Fibroblast of pulmonary artery (primary cell): ENCODE data around the gene LCOR.
A peak's percentile ranks its signal among the peaks of the same experiment; 100 is the strongest.

Source experiments
- DNase-seq: peaks from one replicate; pipeline ENCODE4 v3.0.0-alpha.2; 2010; ENCODE audit warnings: low read depth
- H3K4me3 ChIP-seq: replicated peaks from 2 replicates; pipeline ENCODE4 v1.5.1; 2011; ENCODE audit warnings: low read depth, mild to moderate bottlenecking, control low read depth, low read length, moderate library complexity
- TF ChIP-seq, protein P1 (sequence below): IDR thresholded peaks from 2 replicates; pipeline ENCODE4 v1.5.1; 2011; ENCODE audit warnings: mild to moderate bottlenecking, control low read depth, low read length, inconsistent platforms; ENCODE audit errors: missing control alignments

Gene LCOR

DNA sequence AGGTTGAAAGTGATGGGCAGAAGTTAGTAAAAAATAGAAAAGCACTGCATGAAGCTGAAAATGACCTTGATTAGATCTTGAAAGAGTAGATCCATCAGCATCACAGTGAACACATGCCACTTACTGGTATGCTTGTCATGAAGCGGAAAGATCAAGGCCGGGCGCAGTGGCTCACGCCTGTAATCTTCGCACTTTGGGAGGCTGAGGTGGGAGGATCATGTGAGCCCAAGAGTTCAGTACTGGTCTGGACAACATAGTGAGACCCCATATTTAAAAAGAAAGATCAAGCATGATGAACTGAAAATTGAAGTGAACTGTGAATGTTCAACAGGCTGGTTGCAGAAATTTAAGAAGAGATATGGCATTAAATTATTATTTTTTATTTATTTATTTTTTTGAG, 18.0 kb downstream of the LCOR start:
- no peak for DNase-seq
- H3K4me3 ChIP-seq, result no peak overlapping the region
- TF ChIP-seq, protein P1, sequence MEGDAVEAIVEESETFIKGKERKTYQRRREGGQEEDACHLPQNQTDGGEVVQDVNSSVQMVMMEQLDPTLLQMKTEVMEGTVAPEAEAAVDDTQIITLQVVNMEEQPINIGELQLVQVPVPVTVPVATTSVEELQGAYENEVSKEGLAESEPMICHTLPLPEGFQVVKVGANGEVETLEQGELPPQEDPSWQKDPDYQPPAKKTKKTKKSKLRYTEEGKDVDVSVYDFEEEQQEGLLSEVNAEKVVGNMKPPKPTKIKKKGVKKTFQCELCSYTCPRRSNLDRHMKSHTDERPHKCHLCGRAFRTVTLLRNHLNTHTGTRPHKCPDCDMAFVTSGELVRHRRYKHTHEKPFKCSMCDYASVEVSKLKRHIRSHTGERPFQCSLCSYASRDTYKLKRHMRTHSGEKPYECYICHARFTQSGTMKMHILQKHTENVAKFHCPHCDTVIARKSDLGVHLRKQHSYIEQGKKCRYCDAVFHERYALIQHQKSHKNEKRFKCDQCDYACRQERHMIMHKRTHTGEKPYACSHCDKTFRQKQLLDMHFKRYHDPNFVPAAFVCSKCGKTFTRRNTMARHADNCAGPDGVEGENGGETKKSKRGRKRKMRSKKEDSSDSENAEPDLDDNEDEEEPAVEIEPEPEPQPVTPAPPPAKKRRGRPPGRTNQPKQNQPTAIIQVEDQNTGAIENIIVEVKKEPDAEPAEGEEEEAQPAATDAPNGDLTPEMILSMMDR, result no peak

DNA sequence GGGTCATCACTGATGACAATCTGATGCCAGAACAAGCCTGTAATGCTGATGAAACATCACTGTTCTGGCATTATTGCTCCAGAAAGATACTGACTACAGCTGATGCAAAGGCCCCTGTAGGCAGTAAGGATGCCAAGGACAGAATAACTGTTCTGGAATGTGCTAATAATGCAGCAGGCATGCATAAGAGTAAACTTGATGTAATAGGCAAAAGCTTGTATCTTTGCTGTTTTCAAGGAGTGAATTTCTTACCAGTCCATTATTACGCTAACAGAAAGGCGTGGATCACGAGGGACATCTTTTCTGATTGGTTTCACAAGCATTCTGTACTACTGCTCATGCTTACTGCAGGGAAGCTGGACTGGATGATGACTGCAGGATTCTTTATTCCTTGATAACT, 18.7 kb downstream of the LCOR start:
- TF ChIP-seq, protein P1, result no peak
- peak; percentile 95 for DNase-seq
- no peak overlapping the region for H3K4me3 ChIP-seq

DNA sequence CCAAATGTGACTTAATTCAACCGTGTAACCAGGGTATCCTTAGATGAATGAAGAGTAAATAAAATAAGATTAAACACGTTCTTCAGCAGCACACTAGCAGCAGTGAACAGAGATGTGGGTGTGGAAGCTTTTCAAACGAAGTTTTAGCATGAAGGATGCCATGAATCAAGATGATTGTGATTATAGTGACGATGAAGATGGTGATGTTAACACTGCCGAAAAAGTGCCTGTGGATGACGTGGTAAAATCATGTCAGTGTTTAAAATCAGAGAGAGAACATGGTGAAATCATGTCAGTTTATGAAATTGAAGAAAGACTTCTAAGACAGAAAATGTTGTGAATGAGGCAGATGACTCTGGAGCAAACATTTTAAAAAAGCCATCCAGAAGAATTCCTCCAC, 19.2 kb downstream of the LCOR start:
- no peak for DNase-seq
- no peak overlapping the region for H3K4me3 ChIP-seq
- TF ChIP-seq, protein P1, result no peak

DNA sequence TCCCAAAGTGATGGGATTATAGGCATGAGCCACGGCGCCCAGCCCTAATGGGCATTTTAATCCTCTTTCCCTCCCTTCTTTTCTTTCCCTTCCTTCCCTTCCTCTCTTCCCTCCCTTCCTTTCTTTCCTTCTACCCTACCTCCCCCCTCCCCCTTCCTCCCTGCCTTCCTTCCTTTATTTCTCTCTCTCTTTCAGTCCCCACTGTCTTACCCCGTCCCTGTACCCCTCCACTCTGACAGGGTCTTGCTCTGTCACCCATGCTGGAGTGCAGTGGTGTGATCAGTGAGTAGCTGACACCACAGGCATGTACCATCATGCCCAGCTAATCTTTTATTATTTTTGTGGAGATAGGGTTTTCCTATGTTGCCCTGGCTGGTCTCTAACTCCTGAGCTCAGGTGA, 24.2 kb downstream of the LCOR start:
- no peak for DNase-seq
- TF ChIP-seq, protein P1, result no peak
- no peak overlapping the region for H3K4me3 ChIP-seq

DNA sequence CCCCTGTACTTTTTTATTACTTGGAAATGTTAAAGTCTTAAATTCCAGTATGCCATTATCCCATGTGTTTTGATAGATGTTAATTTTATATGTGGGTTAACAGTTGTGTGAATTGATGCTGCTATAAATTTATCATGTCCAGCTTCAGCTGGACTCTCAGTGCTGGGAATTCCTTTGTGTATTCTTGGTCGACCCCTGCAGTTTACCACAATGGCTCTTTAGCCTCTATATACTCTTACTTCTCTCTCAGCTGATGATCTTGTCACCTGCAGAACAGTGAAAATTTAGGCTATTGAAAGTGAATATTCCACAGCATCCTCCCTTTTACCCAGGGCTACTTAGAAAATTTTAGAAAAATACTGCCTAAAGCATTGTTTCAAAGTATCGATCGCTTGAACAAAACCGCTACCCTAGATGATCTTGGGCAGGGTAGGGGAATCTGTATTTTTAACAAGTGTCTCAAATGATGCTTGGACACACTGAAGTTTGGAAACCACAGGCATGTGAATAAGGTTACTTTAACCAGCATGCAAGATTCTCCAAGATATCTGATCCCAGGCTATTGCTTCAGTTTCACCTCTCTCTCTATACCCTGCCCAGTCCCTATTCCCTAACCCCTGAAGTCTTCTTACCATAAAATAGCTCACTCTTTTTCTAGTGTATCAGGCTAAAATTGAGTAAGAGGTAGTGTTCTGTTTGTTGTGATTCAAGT, 25.4 kb downstream of the LCOR start:
- no peak for DNase-seq
- no peak overlapping the region for H3K4me3 ChIP-seq
- TF ChIP-seq, protein P1, result no peak

DNA sequence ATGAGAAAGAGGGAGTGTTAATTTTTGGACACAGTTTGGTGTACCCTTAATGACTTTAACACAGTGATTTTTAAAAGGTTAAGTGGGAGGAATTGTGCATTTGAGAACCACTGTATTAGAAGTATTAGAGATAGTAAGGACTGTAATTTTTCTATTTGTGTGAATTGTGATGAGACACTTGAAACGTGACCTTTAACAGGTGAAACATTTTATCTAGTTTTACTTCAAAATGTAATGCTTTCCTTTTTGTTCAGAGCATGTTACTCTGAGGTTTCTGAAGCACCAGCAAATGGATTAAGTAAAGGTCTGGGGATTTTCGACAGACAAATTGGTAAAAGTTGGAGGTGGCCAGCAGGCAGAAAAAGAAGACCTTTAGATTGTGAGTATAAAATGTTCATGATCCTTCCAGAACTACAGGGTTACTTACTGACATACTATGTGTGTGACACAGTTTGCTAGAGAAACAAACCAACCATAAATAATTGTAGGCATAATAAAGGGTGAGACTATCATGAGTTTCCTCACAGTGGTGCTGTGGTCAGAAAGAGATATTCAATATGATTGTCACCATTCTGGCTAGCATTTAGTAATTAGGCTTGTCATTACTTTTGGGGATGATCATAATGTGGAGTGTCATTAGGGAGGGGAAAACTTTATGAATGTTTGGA, 26.1 kb downstream of the LCOR start:
- no peak for DNase-seq
- TF ChIP-seq, protein P1, result no peak

DNA sequence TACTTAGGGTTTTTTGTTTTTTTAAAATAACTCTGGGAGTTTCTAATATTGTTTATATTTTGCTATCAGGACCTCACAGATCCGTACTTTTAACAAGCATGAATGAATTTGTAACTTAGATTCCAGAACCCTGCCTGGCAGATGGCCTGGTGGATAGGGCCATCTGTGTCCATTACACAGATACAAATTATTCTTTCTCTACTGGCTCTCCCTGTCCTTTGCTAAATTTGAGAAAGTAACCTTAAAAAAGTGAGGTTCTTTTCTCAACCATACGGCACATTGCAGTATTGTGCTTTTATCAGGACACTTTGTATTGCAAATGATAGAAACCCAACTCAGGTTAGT, 26.6 kb downstream of the LCOR start:
- no peak for DNase-seq
- TF ChIP-seq, protein P1, result no peak
- no peak overlapping the region for H3K4me3 ChIP-seq

More for the DNA sequence above, 26.1 kb downstream of the LCOR start:
- H3K4me3 ChIP-seq, result no peak overlapping the region
